Measurements from ENCODE around the gene IRF7. TPM values are rescaled to one million over a fixed set of nuclear protein-coding genes. Genes with fewer than 3 reads are reported as not detected.

The IRF7 gene
- total RNA-seq, 6 donors from 2014 or later = 32.6 to 123 (median 56.2) TPM

GRCh38 chr11:565921-566509, 49.7 kb downstream of the IRF7 start:
- H3K36me3 ChIP-seq = peaks cover 0 to 14% (median 0%) of the 10 kb centered on the region in 4 donors
- ATAC-seq (ENCODE audit: low FRiP score in 2 of 2) (no peak), DNase-seq (peak in 1 of 2 donors; percentile 61)
- peak overlapping the region in 1 of 4 donors; percentile 48 for H3K27ac ChIP-seq
- no peak overlapping the region for H3K4me3 ChIP-seq
- TF ChIP-seq EP300 (IDR thresholded peaks at IDR 0.05) = no peak
- TF ChIP-seq CTCF (IDR thresholded peaks at IDR 0.05) = no peak
- TF ChIP-seq POLR2AphosphoS5 (IDR thresholded peaks at IDR 0.05) = no peak
- no peak for TF ChIP-seq POLR2A (IDR thresholded peaks at IDR 0.05)
- H3K4me1 ChIP-seq = peaks cover 26 to 64% (median 45%) of the 10 kb centered on the region in 4 donors
- 86 to 87% methylated on average over 9 to 12 of the region's 12 CpGs for WGBS, 2 donors
- H3K9me3 ChIP-seq = no peaks in the 10 kb centered on the region
- no peaks in the 10 kb centered on the region for H3K27me3 ChIP-seq

- no peak for ATAC-seq (ENCODE audit: low FRiP score in 2 of 2)
- no peak for TF ChIP-seq CTCF (IDR thresholded peaks at IDR 0.05)
- TF ChIP-seq POLR2A (IDR thresholded peaks at IDR 0.05) = no peak
- no peak for TF ChIP-seq EP300 (IDR thresholded peaks at IDR 0.05)
- no peak for TF ChIP-seq POLR2AphosphoS5 (IDR thresholded peaks at IDR 0.05)
- peaks cover 0 to 5% (median 0%) of the 10 kb centered on the region in 4 donors for H3K27me3 ChIP-seq
- H3K4me3 ChIP-seq = no peak overlapping the region
- H3K27ac ChIP-seq = peak overlapping the region in 2 of 4 donors; percentile 18 to 54
- H3K9me3 ChIP-seq = no peaks in the 10 kb centered on the region
- whole genome bisulfite sequencing, 2 donors = 54 to 77% methylated on average over 3 to 10 of the region's 12 CpGs
- DNase-seq = peak; percentile 47 to 64
- peaks cover 25 to 71% (median 49%) of the 10 kb centered on the region in 4 donors for H3K4me1 ChIP-seq
- peaks cover 0 to 14% (median 0%) of the 10 kb centered on the region in 4 donors for H3K36me3 ChIP-seq
These were observed 51.8 kb downstream of the IRF7 start for GRCh38 chr11:563812-564578.

GRCh38 chr11:563066-563811, 52.5 kb downstream of the IRF7 start:
- Histone ChIP-seq H3K36me3 (peaks cover 0 to 14% (median 0%) of the 10 kb centered on the region in 4 donors), H3K27me3 (peaks cover 0 to 5% (median 0%) of the 10 kb centered on the region in 4 donors), H3K9me3 (no peaks in the 10 kb centered on the region), H3K4me1 (peaks cover 24 to 67% (median 47%) of the 10 kb centered on the region in 4 donors), H3K4me3 (peak overlapping the region in 1 of 4 donors; percentile 2), H3K27ac (peak overlapping the region in 3 of 4 donors; percentile 18 to 92 (median 19))
- DNase-seq (peak in 1 of 2 donors; percentile 68), ATAC-seq (ENCODE audit: low FRiP score in 2 of 2) (no peak)
- 83 to 96% methylated on average over 5 to 16 of the region's 18 CpGs for WGBS, 2 donors
- no peak for TF ChIP-seq CTCF (IDR thresholded peaks at IDR 0.05)
- no peak for TF ChIP-seq POLR2A (IDR thresholded peaks at IDR 0.05)

Small RNA genes within 50 kb of the gene (small RNA-seq; reads per million reads assigned to genes)
- gene MIR210 = 16.2 to 60.5 (median 32.7) reads per million in 4 donors

Other genes starting within 250 kb of the IRF7 start
- 1 to 10 TPM in 1 of 6 donors, under 1 TPM in 4, not detected in 1; 0.23 to 2.1 (median 0.54) TPM for gene B4GALNT4, start 246.5 kb downstream of the IRF7 start, total RNA-seq
- 10 to 100 TPM; 33.4 to 86.3 (median 55.2) TPM for gene PKP3, start 221.7 kb downstream of the IRF7 start, total RNA-seq
- gene SIGIRR, start 201.0 kb downstream of the IRF7 start, total RNA-seq = 100 to 1,000 TPM in 3 of 6 donors, 10 to 100 TPM in 3; 54.7 to 116 (median 91.1) TPM
- 10 to 100 TPM; 11.7 to 62.9 (median 18.8) TPM for gene ANO9, start 173.9 kb downstream of the IRF7 start, total RNA-seq
- gene PTDSS2, start 165.7 kb downstream of the IRF7 start, total RNA-seq = 100 to 1,000 TPM in 1 of 6 donors, 10 to 100 TPM in 5; 29.6 to 188 (median 45.1) TPM
- 100 to 1,000 TPM; 236 to 374 (median 339) TPM for gene RNH1, start 108.7 kb downstream of the IRF7 start, total RNA-seq
- gene HRAS, start 80.4 kb downstream of the IRF7 start, total RNA-seq = 10 to 100 TPM; 45.5 to 85.0 (median 59.9) TPM
- gene LRRC56, start 78.4 kb downstream of the IRF7 start, total RNA-seq = 10 to 100 TPM in 1 of 6 donors, 1 to 10 TPM in 5; 3.5 to 11.5 (median 5.8) TPM
- 10 to 100 TPM in 2 of 6 donors, 1 to 10 TPM in 4; 4.6 to 32.5 (median 6.7) TPM for gene LMNTD2, start 55.2 kb downstream of the IRF7 start, total RNA-seq
- 100 to 1,000 TPM in 5 of 6 donors, 10 to 100 TPM in 1; 80.2 to 222 (median 129) TPM for gene RASSF7, start 55.0 kb downstream of the IRF7 start, total RNA-seq
- gene PHRF1, start 39.5 kb downstream of the IRF7 start, total RNA-seq = 10 to 100 TPM; 25.7 to 93.2 (median 37.9) TPM
- under 1 TPM in 1 of 6 donors, not detected in 5; 0.40 TPM for gene CDHR5, start 9.0 kb upstream of the IRF7 start, total RNA-seq
- under 1 TPM in 1 of 6 donors, not detected in 5; 0.72 TPM for gene SCT, start 11.2 kb upstream of the IRF7 start, total RNA-seq
- gene DRD4, start 21.3 kb upstream of the IRF7 start, total RNA-seq = 1 to 10 TPM in 3 of 6 donors, under 1 TPM in 1, not detected in 2; 0.54 to 4.2 (median 1.5) TPM
- 10 to 100 TPM; 23.9 to 87.3 (median 35.6) TPM for gene DEAF1, start 79.3 kb upstream of the IRF7 start, total RNA-seq
- 10 to 100 TPM; 28.6 to 62.9 (median 36.1) TPM for gene TMEM80, start 79.9 kb upstream of the IRF7 start, total RNA-seq
- 100 to 1,000 TPM; 120 to 497 (median 199) TPM for gene EPS8L2, start 90.3 kb upstream of the IRF7 start, total RNA-seq
- 100 to 1,000 TPM; 163 to 313 (median 217) TPM for gene TALDO1, start 131.5 kb upstream of the IRF7 start, total RNA-seq
- gene GATD1, start 161.5 kb upstream of the IRF7 start, total RNA-seq = 10 to 100 TPM; 14.8 to 77.7 (median 63.6) TPM
- not detected for gene CEND1, start 174.1 kb upstream of the IRF7 start, total RNA-seq
- 10 to 100 TPM; 13.6 to 29.3 (median 22.3) TPM for gene SLC25A22, start 182.3 kb upstream of the IRF7 start, total RNA-seq
- gene PIDD1, start 189.3 kb upstream of the IRF7 start, total RNA-seq = 10 to 100 TPM in 5 of 6 donors, 1 to 10 TPM in 1; 5.2 to 76.5 (median 15.4) TPM
- 1,000 to 10,000 TPM in 2 of 6 donors, 100 to 1,000 TPM in 4; 451 to 1,926 (median 773) TPM for gene RPLP2, start 194.0 kb upstream of the IRF7 start, total RNA-seq
- gene PNPLA2, start 203.0 kb upstream of the IRF7 start, total RNA-seq = 100 to 1,000 TPM in 4 of 6 donors, 10 to 100 TPM in 2; 74.5 to 303 (median 164) TPM
- 100 to 1,000 TPM in 1 of 6 donors, 10 to 100 TPM in 5; 29.0 to 157 (median 41.4) TPM for gene CRACR2B, start 212.0 kb upstream of the IRF7 start, total RNA-seq
- 100 to 1,000 TPM; 179 to 545 (median 421) TPM for gene CD151, start 217.0 kb upstream of the IRF7 start, total RNA-seq
- 100 to 1,000 TPM in 3 of 6 donors, 10 to 100 TPM in 3; 34.1 to 168 (median 102) TPM for gene POLR2L, start 226.6 kb upstream of the IRF7 start, total RNA-seq
- 100 to 1,000 TPM in 5 of 6 donors, 10 to 100 TPM in 1; 91.3 to 181 (median 169) TPM for gene TSPAN4, start 226.9 kb upstream of the IRF7 start, total RNA-seq